ENCODE results near the gene ZNF319. TPM values are rescaled to one million over a fixed set of nuclear protein-coding genes. Genes with fewer than 3 reads are reported as not detected.
"Not testable (repeated sequence)": the region's sequence is repeated elsewhere in the genome, so short reads cannot be mapped to it uniquely, and the experiment has no call there.

ZNF319 gene
- total RNA-seq, 2 donors from 2014 or later, result 9.6 to 10.7 TPM

DNA sequence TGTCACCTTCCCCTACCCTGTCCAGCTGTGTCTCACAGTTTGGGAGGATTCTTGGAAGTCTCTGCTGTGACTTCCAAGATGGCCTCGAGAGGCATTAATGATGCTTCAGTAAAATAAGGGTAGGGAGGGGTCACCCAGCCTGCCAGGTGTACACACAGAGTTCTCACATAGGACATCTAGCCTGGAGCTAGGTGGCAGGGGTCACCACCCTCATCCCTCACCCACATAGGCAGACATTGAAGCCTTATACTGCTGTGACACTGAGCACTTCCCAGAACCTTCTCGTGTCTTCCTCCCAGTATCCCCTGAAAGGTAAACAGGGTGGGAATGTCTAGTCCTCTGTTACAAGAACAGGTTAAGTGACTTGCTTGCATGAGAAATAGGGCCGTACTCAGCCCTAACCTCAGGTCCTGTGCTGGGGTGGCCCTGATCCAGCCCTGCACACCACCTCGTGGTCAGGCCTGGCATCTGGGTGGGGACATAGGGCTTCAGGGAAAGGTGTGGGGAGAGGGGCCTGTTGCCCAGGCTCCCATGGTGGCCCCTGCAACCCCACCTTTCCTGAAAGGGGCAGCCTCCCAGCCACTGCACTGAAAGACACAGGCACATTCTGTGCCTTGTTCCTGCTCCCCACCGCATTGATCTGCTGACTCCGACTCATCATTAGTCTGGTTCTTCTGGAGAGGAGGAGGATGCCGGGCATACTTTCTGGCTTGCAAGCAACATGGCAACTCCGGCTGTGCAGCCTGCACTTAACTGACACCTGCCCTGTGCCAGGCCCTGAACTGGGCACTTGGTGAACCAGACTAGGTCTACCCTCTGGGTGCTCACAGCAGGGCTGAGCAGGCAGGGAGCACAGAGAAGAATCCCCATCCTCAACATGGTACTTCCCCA lies 21.4 kb upstream of the ZNF319 start:
- H3K27ac Mint-ChIP-seq, result no peak overlapping the region
- no peaks in the 10 kb centered on the region for H3K36me3 Mint-ChIP-seq
- H3K4me3 Mint-ChIP-seq, result no peak overlapping the region
- H3K4me1 Mint-ChIP-seq (ENCODE audit: low read depth in 2 of 2), result peaks cover 9 to 16% of the 10 kb centered on the region in 2 donors
- ATAC-seq (no peak), DNase-seq (ENCODE audit: low spot score) (peak; percentile 55)
- no peaks in the 10 kb centered on the region for H3K9me3 Mint-ChIP-seq
- no peaks in the 10 kb centered on the region for H3K27me3 Mint-ChIP-seq

DNA sequence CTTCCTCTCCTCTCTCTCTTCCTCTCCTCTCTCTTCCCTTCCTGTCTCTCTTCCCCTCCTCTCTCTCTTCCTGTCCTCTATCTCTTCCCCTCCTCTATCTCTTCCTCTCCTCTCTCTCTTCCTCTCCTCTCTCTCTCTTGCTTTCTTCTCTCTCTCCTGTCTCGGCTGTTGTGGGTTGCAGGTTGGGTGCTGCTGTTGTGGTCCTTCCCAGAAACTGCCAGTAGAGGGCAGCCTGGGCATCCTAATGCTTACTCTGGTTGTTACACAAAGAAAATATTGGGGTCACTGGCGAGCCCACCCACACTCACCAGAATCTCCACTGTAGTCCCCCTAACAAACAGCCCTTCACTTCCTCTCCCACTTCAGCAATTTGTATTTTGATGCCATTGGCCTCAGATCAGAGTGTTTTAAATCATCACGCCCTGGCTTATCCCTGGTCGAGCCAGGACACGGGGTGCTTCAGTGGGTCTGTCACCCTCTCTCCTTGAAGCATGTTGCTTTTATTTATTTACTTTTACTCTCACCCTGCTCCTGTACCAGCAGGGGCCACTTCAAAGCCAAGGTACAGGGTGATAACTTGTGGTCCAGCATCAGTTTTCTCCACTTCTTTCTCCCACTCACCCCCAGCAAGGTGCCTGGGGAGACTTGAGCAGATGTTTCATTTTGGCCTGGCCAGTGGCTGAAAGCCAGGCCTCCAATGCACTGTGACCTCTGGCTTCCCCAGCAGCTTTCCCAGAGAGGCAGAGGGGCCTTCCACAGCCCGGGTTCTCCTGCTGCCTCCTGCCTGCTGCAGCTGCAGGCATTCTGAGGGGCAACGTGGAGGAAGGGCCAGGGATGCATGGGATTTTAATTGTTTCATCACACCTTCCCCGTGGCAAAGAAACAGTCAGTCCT lies 20.4 kb upstream of the ZNF319 start:
- H3K9me3 Mint-ChIP-seq, result no peaks in the 10 kb centered on the region
- ATAC-seq, result peak in 1 of 2 donors; percentile 39
- no peaks in the 10 kb centered on the region for H3K27me3 Mint-ChIP-seq
- no peak overlapping the region for H3K4me3 Mint-ChIP-seq
- peak overlapping the region in 1 of 2 donors; percentile 69 for H3K27ac Mint-ChIP-seq
- peak; percentile 56 for DNase-seq (ENCODE audit: low spot score)
- H3K4me1 Mint-ChIP-seq (ENCODE audit: low read depth in 2 of 2), result peaks cover 9 to 16% of the 10 kb centered on the region in 2 donors
- no peaks in the 10 kb centered on the region for H3K36me3 Mint-ChIP-seq

DNA sequence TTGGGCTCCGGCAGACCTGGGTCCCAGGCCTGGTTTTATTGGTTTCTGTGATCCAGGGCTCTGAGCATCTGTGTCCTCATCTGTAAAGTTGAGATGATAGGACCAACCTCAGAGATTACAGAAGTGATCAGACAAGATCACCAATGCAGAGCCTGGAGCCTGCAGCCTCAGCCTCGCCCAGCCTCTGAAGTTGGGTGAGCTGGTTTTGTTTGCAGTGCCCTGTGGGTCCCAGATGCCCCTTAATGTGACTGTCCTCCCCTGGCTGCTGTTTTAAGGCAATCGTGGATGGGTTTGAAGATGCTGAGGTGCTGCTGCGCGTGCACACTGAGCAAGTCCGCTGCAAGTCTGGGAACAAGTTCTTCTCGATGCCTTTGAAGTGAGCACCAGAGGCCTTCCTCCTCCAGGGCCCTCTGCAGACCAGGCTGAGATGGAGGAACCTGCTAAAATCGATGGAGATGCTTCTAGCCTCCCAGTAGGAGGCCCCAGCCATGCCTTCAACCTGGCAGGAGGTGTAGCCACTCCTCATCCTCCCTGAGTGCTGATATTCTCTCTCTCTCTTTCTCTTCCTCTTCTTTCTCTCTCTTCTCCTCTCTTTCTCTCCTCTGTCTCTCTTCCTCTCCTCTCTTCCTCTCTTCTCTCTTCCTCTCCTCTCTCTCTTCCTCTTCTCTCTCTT lies 19.5 kb upstream of the ZNF319 start:
- H3K36me3 Mint-ChIP-seq, result no peaks in the 10 kb centered on the region
- H3K27ac Mint-ChIP-seq, result peak overlapping the region in 1 of 2 donors; percentile 69
- H3K9me3 Mint-ChIP-seq, result no peaks in the 10 kb centered on the region
- H3K27me3 Mint-ChIP-seq, result no peaks in the 10 kb centered on the region
- peaks cover 9 to 15% of the 10 kb centered on the region in 2 donors for H3K4me1 Mint-ChIP-seq (ENCODE audit: low read depth in 2 of 2)
- H3K4me3 Mint-ChIP-seq, result no peak overlapping the region
- DNase-seq (ENCODE audit: low spot score) (no peak), ATAC-seq (no peak)

DNA sequence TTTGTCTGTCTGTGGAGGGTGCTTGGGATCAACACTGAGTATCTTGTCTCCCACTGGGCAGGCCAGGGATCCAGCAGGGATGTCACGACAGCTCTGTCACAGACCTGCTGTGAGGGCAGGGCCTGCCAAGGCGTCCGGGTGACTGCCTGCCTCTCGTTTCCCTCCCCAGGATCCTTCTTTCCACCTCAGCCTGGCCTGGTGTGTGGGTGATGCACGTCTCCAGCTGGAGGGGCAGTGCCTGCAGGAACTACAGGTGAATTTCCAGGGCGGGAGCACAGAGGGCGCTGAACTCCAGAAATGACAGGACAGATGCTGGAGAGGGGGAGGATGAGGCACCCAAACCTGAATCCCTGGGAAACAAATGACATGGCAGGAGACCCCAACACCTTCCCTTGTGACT lies 18.3 kb upstream of the ZNF319 start:
- peaks cover 9% of the 10 kb centered on the region in 2 donors for H3K4me1 Mint-ChIP-seq (ENCODE audit: low read depth in 2 of 2)
- H3K36me3 Mint-ChIP-seq, result no peaks in the 10 kb centered on the region
- no peaks in the 10 kb centered on the region for H3K27me3 Mint-ChIP-seq
- no peak for DNase-seq (ENCODE audit: low spot score)
- no peak for ATAC-seq
- H3K9me3 Mint-ChIP-seq, result no peaks in the 10 kb centered on the region
- H3K27ac Mint-ChIP-seq, result no peak overlapping the region
- no peak overlapping the region for H3K4me3 Mint-ChIP-seq

DNA sequence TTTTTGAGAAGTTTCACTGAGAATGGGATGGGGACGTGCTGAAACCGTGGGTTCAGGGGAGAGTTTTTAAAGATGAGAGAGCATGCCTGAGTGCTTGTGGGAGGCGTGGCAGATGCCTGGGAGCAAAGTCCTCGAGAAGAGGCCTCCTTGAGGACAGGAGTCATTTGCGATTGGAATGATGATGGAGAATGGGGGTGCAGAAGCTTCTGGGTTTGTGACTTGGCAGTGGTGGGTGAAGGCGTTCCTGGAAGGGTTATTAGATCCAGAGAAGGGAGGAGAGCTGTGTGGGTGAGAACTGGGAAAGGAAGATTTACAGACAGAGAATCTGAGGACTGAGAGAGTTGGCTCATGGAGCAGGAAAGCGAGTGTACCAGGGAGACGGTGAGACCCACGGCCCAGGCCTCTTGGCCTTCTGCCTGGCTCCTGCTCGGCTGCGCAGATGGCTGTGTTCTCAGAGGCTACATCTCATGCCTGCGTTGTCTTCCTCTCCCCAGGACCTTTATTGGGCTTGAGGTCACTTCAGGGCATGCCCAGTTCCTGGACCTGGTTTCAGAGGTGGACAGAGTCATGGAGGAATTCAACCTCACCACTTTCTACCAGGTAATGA lies 16.5 kb upstream of the ZNF319 start:
- Mint-ChIP-seq H3K4me3 (no peak overlapping the region), H3K9me3 (no peaks in the 10 kb centered on the region), H3K27ac (no peak overlapping the region), H3K27me3 (no peaks in the 10 kb centered on the region), H3K36me3 (no peaks in the 10 kb centered on the region), H3K4me1 (ENCODE audit: low read depth in 2 of 2) (peaks cover 6 to 9% of the 10 kb centered on the region in 2 donors)
- DNase-seq (ENCODE audit: low spot score) (peak; percentile 25), ATAC-seq (no peak)

DNA sequence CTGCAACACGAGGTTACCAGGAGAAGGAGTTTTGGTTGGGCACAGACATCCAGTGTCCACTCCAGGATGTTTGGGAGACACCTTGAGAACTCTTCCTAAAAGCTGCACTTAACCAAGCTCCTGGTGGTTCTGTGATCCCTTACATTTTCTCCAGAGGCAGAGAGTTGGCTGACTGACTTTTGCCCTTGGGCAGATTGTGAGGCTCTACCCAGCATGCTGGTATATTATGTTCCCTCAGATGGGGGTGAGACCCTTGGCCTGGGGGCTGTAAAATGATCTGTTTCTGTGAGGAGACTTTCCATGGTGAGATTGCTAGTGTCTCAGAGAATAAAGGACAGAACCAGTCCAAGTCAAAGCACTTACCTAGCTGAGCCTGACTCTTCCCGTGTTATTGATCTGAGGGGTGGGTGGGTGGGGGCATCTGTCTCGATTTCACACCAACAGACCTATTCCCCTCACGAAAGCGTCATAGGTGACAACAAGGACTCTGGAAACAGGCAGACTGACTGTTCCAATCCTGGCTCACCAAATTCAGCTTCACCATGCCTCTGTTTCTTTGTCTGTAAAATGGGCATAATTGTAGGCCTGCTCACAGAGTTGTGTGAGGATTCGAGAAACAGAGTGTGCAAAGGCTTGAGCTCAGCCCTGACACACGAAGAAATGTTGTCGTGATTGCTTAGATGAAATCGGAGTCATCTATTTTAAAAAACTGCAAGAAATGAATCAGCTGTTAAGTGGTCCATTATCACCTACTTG lies 12.9 kb upstream of the ZNF319 start:
- ATAC-seq, result no peak
- Mint-ChIP-seq H3K9me3 (no peaks in the 10 kb centered on the region), H3K4me1 (ENCODE audit: low read depth in 2 of 2) (peaks cover 0 to 8% of the 10 kb centered on the region in 2 donors), H3K27ac (no peak overlapping the region), H3K36me3 (peaks cover 11% of the 10 kb centered on the region), H3K4me3 (no peak overlapping the region), H3K27me3 (no peaks in the 10 kb centered on the region)
- DNase-seq (ENCODE audit: low spot score), result peak; percentile 18

DNA sequence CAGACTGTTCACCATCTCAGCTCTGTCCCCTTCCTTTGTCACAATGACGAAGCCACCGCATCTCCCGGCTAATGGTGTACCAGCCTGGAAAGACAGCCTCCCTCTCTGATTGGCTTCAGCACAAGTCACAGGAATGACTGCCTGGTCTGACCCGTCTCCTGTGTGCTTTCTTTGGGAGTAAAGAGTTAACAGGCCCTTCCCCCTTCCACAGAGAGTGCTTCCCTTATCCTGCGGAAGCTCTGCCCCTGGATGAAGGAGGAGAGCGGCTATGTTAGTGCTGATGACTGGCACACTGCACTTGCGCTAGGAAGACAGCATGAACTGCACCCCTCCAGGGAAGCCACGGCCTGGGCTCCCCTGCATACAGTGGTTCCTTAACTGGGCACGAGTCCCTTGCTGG lies 12.0 kb upstream of the ZNF319 start:
- peak; percentile 18 for DNase-seq (ENCODE audit: low spot score)
- H3K4me1 Mint-ChIP-seq (ENCODE audit: low read depth in 2 of 2), result peaks cover 0 to 8% of the 10 kb centered on the region in 2 donors
- no peaks in the 10 kb centered on the region for H3K27me3 Mint-ChIP-seq
- no peak overlapping the region for H3K4me3 Mint-ChIP-seq
- H3K27ac Mint-ChIP-seq, result no peak overlapping the region
- no peak for ATAC-seq
- H3K36me3 Mint-ChIP-seq, result peaks cover 11% of the 10 kb centered on the region
- H3K9me3 Mint-ChIP-seq, result no peaks in the 10 kb centered on the region

DNA sequence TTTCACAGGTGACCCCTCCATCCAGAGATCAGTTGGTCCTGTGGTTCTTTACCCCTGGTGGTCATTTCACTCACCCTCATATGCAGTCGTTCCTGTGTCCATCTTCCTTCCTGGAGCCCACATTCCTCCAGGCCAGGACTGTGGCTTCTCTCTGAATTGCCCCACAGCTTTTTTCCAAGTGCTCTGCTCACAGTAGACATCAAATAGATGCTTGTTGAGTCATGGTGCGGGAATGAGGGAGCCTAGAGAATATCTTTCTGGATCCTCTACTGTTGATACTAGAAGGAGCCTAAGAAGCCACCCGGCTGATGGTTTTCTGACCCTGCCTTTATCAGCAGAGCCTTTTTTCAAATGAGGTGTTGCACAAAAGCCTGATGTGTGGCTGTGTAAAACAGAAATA lies 11.2 kb upstream of the ZNF319 start:
- no peak for ATAC-seq
- Mint-ChIP-seq H3K27me3 (no peaks in the 10 kb centered on the region), H3K36me3 (peaks cover 16% of the 10 kb centered on the region), H3K9me3 (no peaks in the 10 kb centered on the region), H3K27ac (no peak overlapping the region), H3K4me3 (no peak overlapping the region), H3K4me1 (ENCODE audit: low read depth in 2 of 2) (peaks cover 0 to 8% of the 10 kb centered on the region in 2 donors)
- no peak for DNase-seq (ENCODE audit: low spot score)

DNA sequence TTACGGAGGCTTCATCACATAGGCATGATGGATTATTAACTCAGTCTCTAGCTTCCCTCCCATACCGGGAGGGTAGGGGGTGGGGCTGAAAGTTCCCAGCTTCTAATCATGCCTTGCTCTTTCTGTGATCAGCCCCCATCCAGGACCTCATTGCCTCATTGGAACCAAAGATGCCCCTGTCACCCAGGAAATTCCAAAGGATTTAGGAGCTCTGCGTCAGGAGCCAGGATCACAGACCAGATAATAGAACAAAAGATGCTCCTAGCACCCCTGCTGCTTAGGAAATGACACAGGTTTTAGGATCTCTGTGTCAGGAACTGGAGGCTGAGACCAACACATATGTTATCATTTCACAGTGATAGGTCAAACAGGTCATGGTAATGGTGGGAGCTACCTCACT lies 10.4 kb upstream of the ZNF319 start:
- Mint-ChIP-seq H3K27me3 (no peaks in the 10 kb centered on the region), H3K4me3 (no peak overlapping the region), H3K9me3 (no peaks in the 10 kb centered on the region), H3K27ac (no peak overlapping the region), H3K36me3 (peaks cover 17% of the 10 kb centered on the region), H3K4me1 (ENCODE audit: low read depth in 2 of 2) (peaks cover 0 to 8% of the 10 kb centered on the region in 2 donors)
- ATAC-seq, result no peak
- DNase-seq (ENCODE audit: low spot score), result no peak

DNA sequence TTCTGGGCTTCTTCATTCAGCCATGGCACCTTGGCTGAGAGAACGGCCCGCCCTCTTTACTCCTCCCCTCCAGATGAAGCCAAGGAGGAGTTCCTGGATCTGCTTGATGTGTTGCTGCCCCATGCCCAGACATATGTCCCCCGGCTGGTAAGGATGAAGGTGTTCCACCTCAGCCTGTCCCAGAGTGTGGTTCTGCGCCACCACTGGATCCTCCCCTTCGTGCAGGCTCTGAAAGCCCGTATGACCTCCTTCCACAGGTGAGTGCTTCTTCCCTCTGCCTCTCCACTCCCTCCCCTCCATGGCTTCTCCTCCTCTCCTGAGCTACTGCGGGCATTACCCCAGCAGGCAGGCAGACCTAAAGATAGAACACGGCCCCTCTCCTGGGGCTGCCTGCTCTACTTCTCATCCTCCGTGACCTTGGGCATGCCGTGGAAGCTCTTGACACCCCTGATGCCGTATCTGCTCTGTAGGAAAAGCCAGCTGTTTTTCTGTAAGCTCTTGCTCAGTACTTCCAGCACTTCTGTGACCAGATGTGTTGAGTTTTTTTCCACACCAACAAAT lies 9.5 kb upstream of the ZNF319 start:
- Mint-ChIP-seq H3K27me3 (no peaks in the 10 kb centered on the region), H3K4me1 (ENCODE audit: low read depth in 2 of 2) (peaks cover under 1 to 9% of the 10 kb centered on the region in 2 donors), H3K4me3 (no peak overlapping the region), H3K9me3 (no peaks in the 10 kb centered on the region), H3K27ac (no peak overlapping the region), H3K36me3 (peaks cover 17% of the 10 kb centered on the region)
- ATAC-seq (no peak), DNase-seq (ENCODE audit: low spot score) (peak; percentile 34)

DNA sequence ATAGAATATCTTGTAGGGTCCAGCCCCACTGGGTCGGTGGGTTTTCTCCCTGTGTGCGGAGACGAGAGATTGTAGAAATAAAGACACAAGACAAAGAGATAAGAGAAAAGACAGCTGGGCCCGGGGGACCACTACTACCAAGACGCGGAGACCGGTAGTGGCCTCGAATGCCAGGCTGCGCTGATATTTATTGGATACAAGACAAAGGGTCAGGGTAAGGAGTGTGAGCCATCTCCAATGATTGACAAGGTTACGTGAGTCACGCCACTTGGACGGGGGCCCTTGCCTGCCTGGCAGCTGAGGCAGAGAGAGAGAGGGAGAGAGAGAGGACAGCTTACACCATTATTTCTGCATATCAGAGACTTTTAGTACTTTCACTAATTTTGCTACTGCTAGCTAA lies 4.3 kb upstream of the ZNF319 start:
- Mint-ChIP-seq H3K36me3 (peaks cover 18% of the 10 kb centered on the region), H3K4me1 (ENCODE audit: low read depth in 2 of 2) (peaks cover 24 to 26% of the 10 kb centered on the region in 2 donors), H3K27ac (peak overlapping the region in 1 of 2 donors; percentile 4)
- peak; percentile 6 for DNase-seq (ENCODE audit: low spot score)
- H3K4me3 Mint-ChIP-seq, H3K9me3 Mint-ChIP-seq, H3K27me3 Mint-ChIP-seq, ATAC-seq: not testable (repeated sequence)

DNA sequence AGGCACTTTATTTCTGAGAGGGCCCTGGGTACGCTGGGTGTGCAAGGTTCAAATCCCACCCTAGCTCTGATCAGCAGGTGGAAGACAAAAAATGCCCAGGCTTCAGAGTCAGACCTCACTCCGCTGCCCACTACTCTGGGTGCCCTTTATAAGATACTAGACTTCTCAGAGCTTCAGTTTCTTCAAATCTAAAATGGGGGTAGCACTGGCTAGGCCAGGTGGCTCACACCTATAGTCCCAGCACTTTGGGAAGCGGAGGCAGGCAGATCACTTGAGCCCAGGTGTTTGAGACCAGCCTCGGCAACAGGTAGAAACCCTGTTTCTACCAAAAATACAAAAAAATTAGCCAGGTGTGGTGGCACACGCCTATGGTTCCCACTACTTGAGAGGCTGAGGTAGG lies 2.5 kb upstream of the ZNF319 start:
- peaks cover 39 to 41% of the 10 kb centered on the region in 2 donors for H3K4me1 Mint-ChIP-seq (ENCODE audit: low read depth in 2 of 2)
- H3K27ac Mint-ChIP-seq, result no peak overlapping the region
- H3K36me3 Mint-ChIP-seq, result peaks cover 18% of the 10 kb centered on the region
- ATAC-seq, result no peak
- H3K4me3 Mint-ChIP-seq, result peak overlapping the region; percentile 32
- no peaks in the 10 kb centered on the region for H3K27me3 Mint-ChIP-seq
- peak; percentile 29 for DNase-seq (ENCODE audit: low spot score)
- no peaks in the 10 kb centered on the region for H3K9me3 Mint-ChIP-seq
